Measurements from ENCODE around the gene SUN5.

DNA sequence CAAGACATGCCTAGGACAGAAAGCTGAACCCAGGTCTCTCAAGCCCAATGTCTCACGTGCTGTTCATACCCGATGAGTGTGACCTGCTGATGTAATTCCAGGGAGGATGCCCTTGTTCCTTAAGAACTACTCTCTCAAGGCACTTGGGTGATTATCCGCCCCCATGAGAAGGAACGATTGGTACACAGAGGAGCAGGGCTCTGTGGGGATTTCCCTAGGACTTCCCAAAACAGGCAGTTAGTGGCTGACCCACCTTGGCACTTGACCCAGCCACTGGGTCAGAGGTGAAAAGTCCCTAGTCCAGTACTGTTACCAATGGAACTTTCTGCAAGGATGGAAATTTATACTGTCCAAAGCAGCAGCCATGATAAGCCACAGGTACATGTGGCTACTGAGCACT is 18.1 kb upstream of the SUN5 start:
- TF ChIP-seq, protein P1, sequence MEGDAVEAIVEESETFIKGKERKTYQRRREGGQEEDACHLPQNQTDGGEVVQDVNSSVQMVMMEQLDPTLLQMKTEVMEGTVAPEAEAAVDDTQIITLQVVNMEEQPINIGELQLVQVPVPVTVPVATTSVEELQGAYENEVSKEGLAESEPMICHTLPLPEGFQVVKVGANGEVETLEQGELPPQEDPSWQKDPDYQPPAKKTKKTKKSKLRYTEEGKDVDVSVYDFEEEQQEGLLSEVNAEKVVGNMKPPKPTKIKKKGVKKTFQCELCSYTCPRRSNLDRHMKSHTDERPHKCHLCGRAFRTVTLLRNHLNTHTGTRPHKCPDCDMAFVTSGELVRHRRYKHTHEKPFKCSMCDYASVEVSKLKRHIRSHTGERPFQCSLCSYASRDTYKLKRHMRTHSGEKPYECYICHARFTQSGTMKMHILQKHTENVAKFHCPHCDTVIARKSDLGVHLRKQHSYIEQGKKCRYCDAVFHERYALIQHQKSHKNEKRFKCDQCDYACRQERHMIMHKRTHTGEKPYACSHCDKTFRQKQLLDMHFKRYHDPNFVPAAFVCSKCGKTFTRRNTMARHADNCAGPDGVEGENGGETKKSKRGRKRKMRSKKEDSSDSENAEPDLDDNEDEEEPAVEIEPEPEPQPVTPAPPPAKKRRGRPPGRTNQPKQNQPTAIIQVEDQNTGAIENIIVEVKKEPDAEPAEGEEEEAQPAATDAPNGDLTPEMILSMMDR (IDR thresholded peaks at IDR 0.05), result no peak
- no peak for TF ChIP-seq TEAD4 (CRISPR knock-in tag; IDR thresholded peaks at IDR 0.05)
- TF ChIP-seq ZNF423 (CRISPR knock-in tag; IDR thresholded peaks at IDR 0.05), result no peak
- TF ChIP-seq KAT7 (CRISPR knock-in tag; IDR thresholded peaks at IDR 0.05; ENCODE audit: borderline replicate concordance), result no peak
- TF ChIP-seq, protein P2, sequence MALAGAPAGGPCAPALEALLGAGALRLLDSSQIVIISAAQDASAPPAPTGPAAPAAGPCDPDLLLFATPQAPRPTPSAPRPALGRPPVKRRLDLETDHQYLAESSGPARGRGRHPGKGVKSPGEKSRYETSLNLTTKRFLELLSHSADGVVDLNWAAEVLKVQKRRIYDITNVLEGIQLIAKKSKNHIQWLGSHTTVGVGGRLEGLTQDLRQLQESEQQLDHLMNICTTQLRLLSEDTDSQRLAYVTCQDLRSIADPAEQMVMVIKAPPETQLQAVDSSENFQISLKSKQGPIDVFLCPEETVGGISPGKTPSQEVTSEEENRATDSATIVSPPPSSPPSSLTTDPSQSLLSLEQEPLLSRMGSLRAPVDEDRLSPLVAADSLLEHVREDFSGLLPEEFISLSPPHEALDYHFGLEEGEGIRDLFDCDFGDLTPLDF (CRISPR knock-in tag; IDR thresholded peaks at IDR 0.05), result no peak
- TF ChIP-seq, protein P3, sequence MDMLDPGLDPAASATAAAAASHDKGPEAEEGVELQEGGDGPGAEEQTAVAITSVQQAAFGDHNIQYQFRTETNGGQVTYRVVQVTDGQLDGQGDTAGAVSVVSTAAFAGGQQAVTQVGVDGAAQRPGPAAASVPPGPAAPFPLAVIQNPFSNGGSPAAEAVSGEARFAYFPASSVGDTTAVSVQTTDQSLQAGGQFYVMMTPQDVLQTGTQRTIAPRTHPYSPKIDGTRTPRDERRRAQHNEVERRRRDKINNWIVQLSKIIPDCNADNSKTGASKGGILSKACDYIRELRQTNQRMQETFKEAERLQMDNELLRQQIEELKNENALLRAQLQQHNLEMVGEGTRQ (CRISPR knock-in tag; IDR thresholded peaks at IDR 0.05), result no peak
- TF ChIP-seq, protein P4, sequence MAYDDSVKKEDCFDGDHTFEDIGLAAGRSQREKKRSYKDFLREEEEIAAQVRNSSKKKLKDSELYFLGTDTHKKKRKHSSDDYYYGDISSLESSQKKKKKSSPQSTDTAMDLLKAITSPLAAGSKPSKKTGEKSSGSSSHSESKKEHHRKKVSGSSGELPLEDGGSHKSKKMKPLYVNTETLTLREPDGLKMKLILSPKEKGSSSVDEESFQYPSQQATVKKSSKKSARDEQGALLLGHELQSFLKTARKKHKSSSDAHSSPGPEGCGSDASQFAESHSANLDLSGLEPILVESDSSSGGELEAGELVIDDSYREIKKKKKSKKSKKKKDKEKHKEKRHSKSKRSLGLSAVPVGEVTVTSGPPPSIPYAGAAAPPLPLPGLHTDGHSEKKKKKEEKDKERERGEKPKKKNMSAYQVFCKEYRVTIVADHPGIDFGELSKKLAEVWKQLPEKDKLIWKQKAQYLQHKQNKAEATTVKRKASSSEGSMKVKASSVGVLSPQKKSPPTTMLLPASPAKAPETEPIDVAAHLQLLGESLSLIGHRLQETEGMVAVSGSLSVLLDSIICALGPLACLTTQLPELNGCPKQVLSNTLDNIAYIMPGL (CRISPR knock-in tag; IDR thresholded peaks at IDR 0.05), result no peak
- TF ChIP-seq, protein P5, sequence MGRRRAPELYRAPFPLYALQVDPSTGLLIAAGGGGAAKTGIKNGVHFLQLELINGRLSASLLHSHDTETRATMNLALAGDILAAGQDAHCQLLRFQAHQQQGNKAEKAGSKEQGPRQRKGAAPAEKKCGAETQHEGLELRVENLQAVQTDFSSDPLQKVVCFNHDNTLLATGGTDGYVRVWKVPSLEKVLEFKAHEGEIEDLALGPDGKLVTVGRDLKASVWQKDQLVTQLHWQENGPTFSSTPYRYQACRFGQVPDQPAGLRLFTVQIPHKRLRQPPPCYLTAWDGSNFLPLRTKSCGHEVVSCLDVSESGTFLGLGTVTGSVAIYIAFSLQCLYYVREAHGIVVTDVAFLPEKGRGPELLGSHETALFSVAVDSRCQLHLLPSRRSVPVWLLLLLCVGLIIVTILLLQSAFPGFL (CRISPR knock-in tag; IDR thresholded peaks at IDR 0.05; ENCODE audit: borderline replicate concordance), result no peak
- TF ChIP-seq, protein P6, sequence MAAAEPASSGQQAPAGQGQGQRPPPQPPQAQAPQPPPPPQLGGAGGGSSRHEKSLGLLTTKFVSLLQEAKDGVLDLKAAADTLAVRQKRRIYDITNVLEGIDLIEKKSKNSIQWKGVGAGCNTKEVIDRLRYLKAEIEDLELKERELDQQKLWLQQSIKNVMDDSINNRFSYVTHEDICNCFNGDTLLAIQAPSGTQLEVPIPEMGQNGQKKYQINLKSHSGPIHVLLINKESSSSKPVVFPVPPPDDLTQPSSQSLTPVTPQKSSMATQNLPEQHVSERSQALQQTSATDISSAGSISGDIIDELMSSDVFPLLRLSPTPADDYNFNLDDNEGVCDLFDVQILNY (CRISPR knock-in tag; IDR thresholded peaks at IDR 0.05), result no peak
- TF ChIP-seq NR2C2 (CRISPR knock-in tag; IDR thresholded peaks at IDR 0.05), result no peak
- TF ChIP-seq, protein P7, sequence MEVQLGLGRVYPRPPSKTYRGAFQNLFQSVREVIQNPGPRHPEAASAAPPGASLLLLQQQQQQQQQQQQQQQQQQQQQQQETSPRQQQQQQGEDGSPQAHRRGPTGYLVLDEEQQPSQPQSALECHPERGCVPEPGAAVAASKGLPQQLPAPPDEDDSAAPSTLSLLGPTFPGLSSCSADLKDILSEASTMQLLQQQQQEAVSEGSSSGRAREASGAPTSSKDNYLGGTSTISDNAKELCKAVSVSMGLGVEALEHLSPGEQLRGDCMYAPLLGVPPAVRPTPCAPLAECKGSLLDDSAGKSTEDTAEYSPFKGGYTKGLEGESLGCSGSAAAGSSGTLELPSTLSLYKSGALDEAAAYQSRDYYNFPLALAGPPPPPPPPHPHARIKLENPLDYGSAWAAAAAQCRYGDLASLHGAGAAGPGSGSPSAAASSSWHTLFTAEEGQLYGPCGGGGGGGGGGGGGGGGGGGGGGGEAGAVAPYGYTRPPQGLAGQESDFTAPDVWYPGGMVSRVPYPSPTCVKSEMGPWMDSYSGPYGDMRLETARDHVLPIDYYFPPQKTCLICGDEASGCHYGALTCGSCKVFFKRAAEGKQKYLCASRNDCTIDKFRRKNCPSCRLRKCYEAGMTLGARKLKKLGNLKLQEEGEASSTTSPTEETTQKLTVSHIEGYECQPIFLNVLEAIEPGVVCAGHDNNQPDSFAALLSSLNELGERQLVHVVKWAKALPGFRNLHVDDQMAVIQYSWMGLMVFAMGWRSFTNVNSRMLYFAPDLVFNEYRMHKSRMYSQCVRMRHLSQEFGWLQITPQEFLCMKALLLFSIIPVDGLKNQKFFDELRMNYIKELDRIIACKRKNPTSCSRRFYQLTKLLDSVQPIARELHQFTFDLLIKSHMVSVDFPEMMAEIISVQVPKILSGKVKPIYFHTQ (CRISPR knock-in tag; IDR thresholded peaks at IDR 0.05), result no peak
- no peak for TF ChIP-seq ZBTB21 (CRISPR knock-in tag; IDR thresholded peaks at IDR 0.05; ENCODE audit: borderline replicate concordance)
- TF ChIP-seq NFYB (CRISPR knock-in tag; conservative IDR thresholded peaks at IDR 0.05; ENCODE audit: low read depth), result no peak
